ENCODE data around the gene CAPN14. TPM values are rescaled to one million over a fixed set of nuclear protein-coding genes. Genes with fewer than 3 reads are reported as not detected.

CAPN14 gene
- polyA plus RNA-seq, 3 donors: 0.07 to 0.18 (median 0.13) TPM

GRCh38 chr2:31141443-31142085 lies 75.8 kb downstream of the CAPN14 start:
- DNase-seq: no peak

- no peak for DNase-seq
These were observed 77.2 kb downstream of the CAPN14 start for GRCh38 chr2:31140151-31140550.

DNA sequence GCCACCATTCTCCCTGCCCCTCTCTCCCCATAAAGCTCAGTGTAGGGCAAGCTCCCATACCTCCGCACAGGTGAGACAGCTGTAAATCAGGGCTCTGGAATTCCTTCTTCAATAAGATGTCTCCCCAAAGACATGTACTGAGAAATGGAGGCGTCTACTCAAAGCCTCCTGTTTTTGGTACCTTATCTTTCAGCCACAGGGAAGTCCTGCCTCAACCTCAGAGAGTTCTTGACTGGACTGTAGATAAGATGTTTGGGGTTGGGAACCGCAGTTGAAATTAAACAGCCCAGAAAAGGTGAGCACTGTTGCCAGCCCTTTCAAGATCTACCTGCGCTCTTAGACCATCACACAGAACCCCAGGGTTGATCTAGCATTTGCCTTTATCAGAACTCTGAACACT lies 77.6 kb downstream of the CAPN14 start:
- no peak for DNase-seq

GRCh38 chr2:31138037-31138962 lies 79.0 kb downstream of the CAPN14 start, which contains the start of gene GALNT14:
Gene GALNT14 (minus strand): TSS chr2:31138440. CDS start chr2:31138086, 354 bp downstream.
- peak; percentile 57 for DNase-seq

GRCh38 chr2:31137211-31138036 lies 79.9 kb downstream of the CAPN14 start:
- DNase-seq: peak; percentile 5

DNA sequence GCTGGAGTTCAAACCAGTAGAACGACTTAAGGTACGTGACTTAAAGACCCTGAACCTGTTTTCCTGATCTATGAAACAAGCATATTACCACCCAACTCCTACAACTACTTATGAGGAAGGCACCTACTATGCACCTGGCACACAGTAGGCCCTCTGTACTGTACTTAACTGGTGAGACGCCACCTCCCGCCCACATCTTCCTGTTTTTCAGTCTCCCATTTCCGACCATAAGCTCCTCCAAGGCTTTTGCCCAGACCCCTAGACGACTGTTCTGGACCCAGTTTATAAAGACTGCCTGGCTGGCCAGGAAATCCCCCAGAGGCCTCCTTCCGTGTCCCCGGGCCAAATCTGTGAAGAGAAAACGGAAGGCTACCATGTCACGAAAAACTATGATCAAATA lies 80.6 kb downstream of the CAPN14 start:
- DNase-seq: no peak

GRCh38 chr2:31136000-31136399 lies 81.3 kb downstream of the CAPN14 start:
- DNase-seq: no peak

DNA sequence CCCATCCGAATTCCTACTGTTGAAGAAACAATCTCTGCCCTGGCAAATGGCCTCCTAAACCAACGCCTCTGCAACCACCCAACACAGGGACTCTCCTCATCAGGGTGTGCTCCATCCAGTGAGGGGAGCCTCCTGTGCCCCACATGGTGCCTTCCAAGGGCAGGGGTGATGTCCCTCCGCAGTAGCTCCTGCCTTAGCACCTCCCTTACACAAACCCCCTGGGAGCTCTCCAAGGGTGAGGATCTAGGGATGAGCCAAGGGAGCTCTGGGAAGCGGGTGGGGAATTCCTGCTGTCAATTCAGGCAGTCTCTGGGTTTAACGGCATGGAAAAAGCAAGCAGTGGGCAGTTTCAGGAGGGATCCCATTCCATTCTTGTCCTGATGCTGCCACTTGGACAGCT lies 82.8 kb downstream of the CAPN14 start:
- no peak for DNase-seq

DNA sequence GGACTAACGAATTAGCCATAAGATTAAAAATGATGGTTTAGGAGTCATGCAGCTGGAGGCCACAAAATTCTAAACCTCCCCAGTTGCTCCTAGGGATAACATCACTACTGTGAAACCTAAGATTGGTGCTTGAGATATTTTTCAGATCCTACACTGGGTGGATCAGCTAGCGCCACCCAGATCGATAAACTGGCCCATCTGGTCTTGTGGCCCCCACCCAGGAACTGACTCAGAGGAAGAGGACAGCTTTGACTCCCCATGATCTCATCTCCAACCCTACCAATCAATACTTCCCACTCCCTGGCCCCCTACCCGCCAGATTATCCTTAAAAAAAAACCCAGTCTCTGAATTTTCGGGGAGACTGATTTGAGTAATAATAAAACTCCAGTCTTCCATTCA lies 84.5 kb downstream of the CAPN14 start:
- DNase-seq: no peak

GRCh38 chr2:31131871-31132270 lies 85.4 kb downstream of the CAPN14 start:
- no peak for DNase-seq

GRCh38 chr2:31129375-31130171 lies 87.7 kb downstream of the CAPN14 start:
- DNase-seq: no peak

- DNase-seq: no peak
These were observed 89.4 kb downstream of the CAPN14 start for GRCh38 chr2:31127931-31128330.

DNA sequence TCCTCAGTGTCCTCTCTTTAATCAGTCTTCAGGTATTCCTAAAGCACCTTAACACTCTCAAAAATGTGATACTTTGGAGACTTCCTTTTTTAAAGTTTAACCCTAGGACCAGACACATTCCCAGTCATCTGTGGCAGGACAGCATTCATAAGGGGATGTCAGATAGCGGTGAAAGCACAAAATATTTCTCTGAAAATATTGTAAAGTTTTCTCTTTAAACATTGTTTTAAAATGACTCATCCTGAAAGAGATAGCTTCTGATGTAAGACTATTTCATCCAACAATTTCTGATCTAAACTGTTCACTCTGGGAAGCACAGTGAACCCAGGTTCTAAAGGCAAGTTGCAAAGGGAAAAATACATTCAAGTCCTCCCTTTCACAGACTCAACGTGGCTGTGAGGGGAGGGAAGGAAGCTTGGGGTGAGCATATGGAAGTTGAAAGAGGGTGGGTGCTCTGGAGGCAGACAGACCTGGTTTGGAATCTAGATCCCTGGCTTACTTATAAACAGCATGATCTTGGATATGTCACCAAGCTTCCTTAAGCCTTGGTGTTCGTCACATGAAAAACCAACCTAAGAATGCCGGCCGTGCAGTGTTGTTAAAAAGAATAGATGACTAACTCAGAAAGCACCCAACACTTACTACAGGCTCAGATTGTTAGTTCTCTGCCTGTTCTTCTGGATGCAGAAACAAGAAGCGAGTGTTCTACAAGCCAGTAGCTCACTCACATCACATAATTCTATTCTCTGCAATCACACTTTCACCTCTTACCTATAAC lies 91.2 kb downstream of the CAPN14 start:
- no peak for DNase-seq

GRCh38 chr2:31124904-31125303 lies 92.4 kb downstream of the CAPN14 start:
- no peak for DNase-seq

Other genes with a start within 250 kb of the CAPN14 start
- 10 to 100 TPM; 35.5 to 58.6 (median 41.7) TPM for gene GALNT14, start 79.1 kb downstream of the CAPN14 start, polyA plus RNA-seq (ENCODE audit: insufficient read length in 3 of 3)
- gene EHD3, start 16.6 kb upstream of the CAPN14 start, polyA plus RNA-seq (ENCODE audit: insufficient read length in 3 of 3): 10 to 100 TPM; 21.8 to 31.5 (median 29.1) TPM
- gene XDH, start 197.2 kb upstream of the CAPN14 start, polyA plus RNA-seq (ENCODE audit: insufficient read length in 3 of 3): under 1 TPM; 0.14 to 0.62 (median 0.31) TPM